ENCODE results near the gene HIGD1C. TPM values are rescaled to one million over a fixed set of nuclear protein-coding genes. Genes with fewer than 3 reads are reported as not detected.

HIGD1C gene
- total RNA-seq, 1 experiment from 2014 or later: not detected

- H3K4me3 Mint-ChIP-seq: no peak overlapping the region
- no peak for TF ChIP-seq NR1H2 (CRISPR knock-in tag; IDR thresholded peaks at IDR 0.05)
- TF ChIP-seq CREB1 (CRISPR knock-in tag; IDR thresholded peaks at IDR 0.05): no peak
- TF ChIP-seq SMAD3 (CRISPR knock-in tag; IDR thresholded peaks at IDR 0.05; ENCODE audit: borderline replicate concordance): no peak
- no peak for TF ChIP-seq USF1 (CRISPR knock-in tag; IDR thresholded peaks at IDR 0.05)
- no peak for TF ChIP-seq MXD4 (CRISPR knock-in tag; IDR thresholded peaks at IDR 0.05; ENCODE audit: borderline replicate concordance)
- TF ChIP-seq NFYB (CRISPR knock-in tag; conservative IDR thresholded peaks at IDR 0.05; ENCODE audit: low read depth): no peak
- no peak for TF ChIP-seq IRF1 (CRISPR knock-in tag; IDR thresholded peaks at IDR 0.05)
- TF ChIP-seq MYBL2 (CRISPR knock-in tag; IDR thresholded peaks at IDR 0.05): no peak
- no peak for TF ChIP-seq ZNF416 (CRISPR knock-in tag; IDR thresholded peaks at IDR 0.05)
- TF ChIP-seq ZBTB43 (CRISPR knock-in tag; IDR thresholded peaks at IDR 0.05): no peak
- TF ChIP-seq E2F1 (CRISPR knock-in tag; IDR thresholded peaks at IDR 0.05): no peak
- TF ChIP-seq AR (CRISPR knock-in tag; IDR thresholded peaks at IDR 0.05): no peak
- TF ChIP-seq IRF2 (CRISPR knock-in tag; IDR thresholded peaks at IDR 0.05; ENCODE audit: borderline replicate concordance, low read depth): no peak
- no peak for TF ChIP-seq NR3C1 (CRISPR knock-in tag; conservative IDR thresholded peaks at IDR 0.05; ENCODE audit: low read depth)
- TF ChIP-seq HMGA2 (CRISPR knock-in tag; IDR thresholded peaks at IDR 0.05): no peak
- TF ChIP-seq ZNF532 (CRISPR knock-in tag; IDR thresholded peaks at IDR 0.05; ENCODE audit: borderline replicate concordance): no peak
- no peak for TF ChIP-seq ZNF671 (CRISPR knock-in tag; IDR thresholded peaks at IDR 0.05)
- no peak for TF ChIP-seq E2F4 (CRISPR knock-in tag; IDR thresholded peaks at IDR 0.05; ENCODE audit: borderline replicate concordance, low read depth)
- TF ChIP-seq NR2C2 (CRISPR knock-in tag; IDR thresholded peaks at IDR 0.05): no peak
- no peak overlapping the region for H3K27ac Mint-ChIP-seq
- H3K9me3 Mint-ChIP-seq: no peaks in the 10 kb centered on the region
- DNase-seq (ENCODE audit: low spot score) (no peak), ATAC-seq (peak; percentile 38; the same call in 1 of the 2 replicates)
- CTCF ChIA-PET: interaction anchor here (1.2 to 1.3 kb wide), 2 partner anchors 16 to 169 kb away, joined by 3 to 4 read pairs; partner anchors contain the start of gene TMPRSS12
- POLR2A ChIA-PET: interaction anchor here (0.6 to 0.7 kb wide), 2 partner anchors 15 to 161 kb away, joined by 3 to 8 read pairs; partner anchors contain the start of genes SLC11A2 and TFCP2
- H3K27me3 Mint-ChIP-seq (ENCODE audit: low read depth): no peaks in the 10 kb centered on the region
- peaks cover 17% of the 10 kb centered on the region for H3K36me3 Mint-ChIP-seq
- H3K4me1 Mint-ChIP-seq: peaks cover 23% of the 10 kb centered on the region
Observed at GRCh38 chr12:51011955-51012354, 59.6 kb downstream of the HIGD1C start.

Data from WTC11 (cell line).